Measurements from ENCODE around the gene LDAF1.
"Not testable (repeated sequence)": the region's sequence is repeated elsewhere in the genome, so short reads cannot be mapped to it uniquely, and the experiment has no call there.

Gene LDAF1

GRCh38 chr16:21162661-21163151, 4.2 kb downstream of the LDAF1 start:
- DNase-seq (ENCODE audit: low read depth): no peak

- no peak for DNase-seq (ENCODE audit: low read depth)
Observed at GRCh38 chr16:21163576-21163975, 5.1 kb downstream of the LDAF1 start.

GRCh38 chr16:21164521-21165168, 6.2 kb downstream of the LDAF1 start:
- DNase-seq (ENCODE audit: low read depth): no peak

- no peak for DNase-seq (ENCODE audit: low read depth)
Observed at GRCh38 chr16:21166561-21166961, 8.1 kb downstream of the LDAF1 start.

GRCh38 chr16:21167360-21167759, 8.9 kb downstream of the LDAF1 start:
- no peak for DNase-seq (ENCODE audit: low read depth)

- DNase-seq (ENCODE audit: low read depth): no peak
Observed at GRCh38 chr16:21167929-21168602, 9.6 kb downstream of the LDAF1 start.

GRCh38 chr16:21169249-21169981, 10.9 kb downstream of the LDAF1 start:
- DNase-seq (ENCODE audit: low read depth): no peak

- not testable (repeated sequence) for DNase-seq (ENCODE audit: low read depth)
Observed at GRCh38 chr16:21170116-21170515, 11.6 kb downstream of the LDAF1 start.

GRCh38 chr16:21172650-21173049, 14.2 kb downstream of the LDAF1 start:
- no peak for DNase-seq (ENCODE audit: low read depth)

GRCh38 chr16:21175397-21175796, 16.9 kb downstream of the LDAF1 start:
- no peak for DNase-seq (ENCODE audit: low read depth)

GRCh38 chr16:21179126-21179982, 20.9 kb downstream of the LDAF1 start:
- no peak for DNase-seq (ENCODE audit: low read depth)

GRCh38 chr16:21179983-21180365, 21.5 kb downstream of the LDAF1 start:
- no peak for DNase-seq (ENCODE audit: low read depth)

- DNase-seq (ENCODE audit: low read depth): no peak
Observed at GRCh38 chr16:21183995-21184394, 25.5 kb downstream of the LDAF1 start.

- peak; percentile 30 for DNase-seq (ENCODE audit: low read depth)
Observed at GRCh38 chr16:21184834-21185233, 26.4 kb downstream of the LDAF1 start.

- DNase-seq (ENCODE audit: low read depth): no peak
Observed at GRCh38 chr16:21185659-21186325, 27.3 kb downstream of the LDAF1 start.

GRCh38 chr16:21186326-21186691, 27.8 kb downstream of the LDAF1 start:
- DNase-seq (ENCODE audit: low read depth): no peak

- DNase-seq (ENCODE audit: low read depth): no peak
Observed at GRCh38 chr16:21189311-21189710, 30.8 kb downstream of the LDAF1 start.

- DNase-seq (ENCODE audit: low read depth): no peak
Observed at GRCh38 chr16:21190013-21190412, 31.5 kb downstream of the LDAF1 start.

- DNase-seq (ENCODE audit: low read depth): no peak
Observed at GRCh38 chr16:21190599-21190998, 32.1 kb downstream of the LDAF1 start.

- no peak for DNase-seq (ENCODE audit: low read depth)
Observed at GRCh38 chr16:21192991-21193390, 34.5 kb downstream of the LDAF1 start.

GRCh38 chr16:21194771-21195301, 36.4 kb downstream of the LDAF1 start:
- no peak for DNase-seq (ENCODE audit: low read depth)
